HepG2 (cell line): ENCODE measurements around the gene TTC6. TPM values are rescaled to one million over a fixed set of nuclear protein-coding genes. Genes with fewer than 3 reads are reported as not detected.

Source experiments
- ELF1 ChIP-seq: sonication (generic); formaldehyde crosslinking; IDR thresholded peaks from 2 replicates; pipeline ENCODE4 v1.4.0; 2020; ENCODE audit warnings: missing genetic modification reagents
- IKZF1 ChIP-seq: fragments of 450-650 bp; IDR thresholded peaks from 2 replicates; pipeline ENCODE4 v1.7.1; 2016
- KLF12 ChIP-seq: sonication (generic); formaldehyde crosslinking; IDR thresholded peaks from 2 replicates; pipeline ENCODE4 v1.4.0; 2020; ENCODE audit warnings: missing genetic modification reagents, borderline replicate concordance
- PHF8 ChIP-seq: sonication (generic); formaldehyde crosslinking; IDR thresholded peaks from 2 replicates; pipeline ENCODE4 v1.5.0; 2020; ENCODE audit warnings: missing genetic modification reagents
- ZNF709 ChIP-seq: sonication (generic); formaldehyde crosslinking; IDR thresholded peaks from 2 replicates; pipeline ENCODE4 v1.5.0; 2020; ENCODE audit warnings: mild to moderate bottlenecking, missing genetic modification reagents
- ZNF790 ChIP-seq: sonication (generic); formaldehyde crosslinking; IDR thresholded peaks from 2 replicates; pipeline ENCODE4 v1.8.0; 2022; ENCODE audit warnings: missing genetic modification reagents, mild to moderate bottlenecking, borderline replicate concordance
- polyA plus RNA-seq, 8 experiments: library from polyadenylated mRNA; depleted of rRNA in 3 of 8; stranded (reverse) in 7 of 8; unstranded in 1 of 8; fragments of >200 nt; fragmentation: Illumina TruSeq in 4 of 8; extraction: Trizol in 4 of 8; gene quantifications; 2 replicates each; pipeline versions ENCODE4 v1.2.1 to v1.2.3, GENCODE V29; 2011 to 2016; ENCODE audit warnings: low read depth in 4 of 8, missing spikeins in 1 of 8, mixed read lengths in 1 of 8; ENCODE audit not compliant: insufficient read depth in 1 of 8
- total RNA-seq, 5 experiments: library from RNA; depleted of rRNA; stranded (reverse); fragments of >200 nt; fragmentation: Illumina TruSeq; extraction: Trizol; gene quantifications; 2 replicates each; pipeline ENCODE4 v1.2.3, GENCODE V29; 2016; ENCODE audit warnings: low read depth in 1 of 5
- TF ChIP-seq, protein P1 (sequence below): sonication (generic); formaldehyde crosslinking; IDR thresholded peaks from 2 replicates; pipeline ENCODE4 v1.4.0; 2020; ENCODE audit warnings: missing genetic modification reagents, mild to moderate bottlenecking, borderline replicate concordance
- TF ChIP-seq, protein P2 (sequence below), 2 experiments: sonication (generic) in 1 of 2; formaldehyde crosslinking in 1 of 2; IDR thresholded peaks; 2 replicates each; pipeline versions ENCODE4 v1.6.1 to v1.9.0; 2014 to 2022; ENCODE audit warnings: antibody characterized with exemption in 1 of 2, borderline replicate concordance in 1 of 2, inconsistent platforms in 1 of 2, low read depth in 1 of 2, missing genetic modification reagents in 1 of 2
- TF ChIP-seq, protein P3 (sequence below): sonication (generic); formaldehyde crosslinking; IDR thresholded peaks from 2 replicates; pipeline ENCODE4 v1.9.0; 2021; ENCODE audit warnings: missing genetic modification reagents, borderline replicate concordance
- TF ChIP-seq, protein P4 (sequence below), 2 experiments: sonication (generic) in 1 of 2; formaldehyde crosslinking in 1 of 2; IDR thresholded peaks; 2 replicates each; pipeline versions ENCODE4 v1.4.0 to v1.6.1; 2018 to 2020; ENCODE audit warnings: missing genetic modification reagents in 2 of 2, borderline replicate concordance in 1 of 2, low read depth in 1 of 2, mild to moderate bottlenecking in 1 of 2, missing biosample characterization in 1 of 2
- TF ChIP-seq, protein P5 (sequence below): IDR thresholded peaks from 2 replicates; pipeline ENCODE4 v1.6.1; 2016; ENCODE audit warnings: missing compliant biosample characterization, missing genetic modification reagents, borderline replicate concordance

TTC6 gene
- total and polyA plus RNA-seq, 2 of the 13 experiments (the other 11 are each of a cell fraction or from before 2014, with no cell fraction given) = 9.3 to 27.4 TPM

DNA sequence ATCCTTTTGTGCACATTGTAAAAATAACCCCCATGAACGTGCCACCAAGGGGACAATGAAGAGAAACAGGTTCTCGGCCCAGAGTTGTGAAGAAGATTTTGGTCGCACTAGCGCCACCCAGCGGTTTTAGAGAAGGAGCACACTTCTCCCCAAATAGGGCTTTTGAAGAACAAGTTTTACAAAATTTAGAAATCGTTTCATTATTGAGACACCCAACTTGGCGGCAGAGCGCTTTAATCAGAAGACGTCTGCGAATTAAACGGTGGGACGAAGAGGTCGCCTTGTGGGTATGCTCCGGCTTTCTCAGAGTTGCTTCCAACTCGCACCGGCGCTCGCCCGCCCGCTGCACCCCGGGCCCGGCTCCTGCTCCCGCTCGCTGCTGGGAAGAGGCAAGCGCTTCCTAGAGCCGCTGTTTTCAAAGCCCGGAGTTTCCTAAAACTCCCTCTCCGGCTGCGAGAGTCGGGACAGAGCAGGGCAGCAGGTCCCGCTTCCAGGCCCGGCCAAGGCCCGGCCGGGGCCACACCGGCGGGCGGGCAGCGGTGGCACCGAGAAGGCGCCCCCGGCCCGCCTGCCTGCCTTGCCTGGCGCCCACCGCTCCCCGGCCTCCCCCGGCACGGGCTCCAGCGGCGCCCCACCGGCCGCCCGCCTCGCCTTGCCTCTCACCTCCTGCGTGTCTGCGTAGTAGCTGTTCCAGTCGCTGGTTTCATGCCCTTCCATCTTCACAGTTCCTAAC lies 1.0 kb upstream of the TTC6 start (continued):
- TF ChIP-seq, protein P1, sequence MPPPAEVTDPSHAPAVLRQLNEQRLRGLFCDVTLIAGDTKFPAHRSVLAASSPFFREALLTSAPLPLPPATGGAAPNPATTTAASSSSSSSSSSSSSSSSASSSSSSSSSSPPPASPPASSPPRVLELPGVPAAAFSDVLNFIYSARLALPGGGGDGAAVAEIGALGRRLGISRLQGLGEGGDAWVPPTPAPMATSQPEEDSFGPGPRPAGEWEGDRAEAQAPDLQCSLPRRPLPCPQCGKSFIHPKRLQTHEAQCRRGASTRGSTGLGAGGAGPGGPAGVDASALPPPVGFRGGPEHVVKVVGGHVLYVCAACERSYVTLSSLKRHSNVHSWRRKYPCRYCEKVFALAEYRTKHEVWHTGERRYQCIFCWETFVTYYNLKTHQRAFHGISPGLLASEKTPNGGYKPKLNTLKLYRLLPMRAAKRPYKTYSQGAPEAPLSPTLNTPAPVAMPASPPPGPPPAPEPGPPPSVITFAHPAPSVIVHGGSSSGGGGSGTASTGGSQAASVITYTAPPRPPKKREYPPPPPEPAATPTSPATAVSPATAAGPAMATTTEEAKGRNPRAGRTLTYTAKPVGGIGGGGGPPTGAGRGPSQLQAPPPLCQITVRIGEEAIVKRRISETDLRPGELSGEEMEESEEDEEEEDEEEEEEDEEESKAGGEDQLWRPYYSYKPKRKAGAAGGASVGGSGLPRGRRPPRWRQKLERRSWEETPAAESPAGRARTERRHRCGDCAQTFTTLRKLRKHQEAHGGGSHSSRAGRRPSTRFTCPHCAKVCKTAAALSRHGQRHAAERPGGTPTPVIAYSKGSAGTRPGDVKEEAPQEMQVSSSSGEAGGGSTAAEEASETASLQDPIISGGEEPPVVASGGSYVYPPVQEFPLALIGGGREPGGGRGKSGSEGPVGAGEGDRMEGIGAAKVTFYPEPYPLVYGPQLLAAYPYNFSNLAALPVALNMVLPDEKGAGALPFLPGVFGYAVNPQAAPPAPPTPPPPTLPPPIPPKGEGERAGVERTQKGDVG (CRISPR knock-in tag) = no peak
- TF ChIP-seq ZNF790 (peak; percentile 91; the same call in 1 of the 2 replicates), ELF1 (peak; percentile 37; the same call in 1 of the 2 replicates), PHF8 (peak; percentile 82), KLF12 (CRISPR knock-in tag) (peak; percentile 81), IKZF1 (no peak), ZNF709 (CRISPR knock-in tag) (peak; percentile 83; the same call in 1 of the 2 replicates)
- TF ChIP-seq, protein P2, sequence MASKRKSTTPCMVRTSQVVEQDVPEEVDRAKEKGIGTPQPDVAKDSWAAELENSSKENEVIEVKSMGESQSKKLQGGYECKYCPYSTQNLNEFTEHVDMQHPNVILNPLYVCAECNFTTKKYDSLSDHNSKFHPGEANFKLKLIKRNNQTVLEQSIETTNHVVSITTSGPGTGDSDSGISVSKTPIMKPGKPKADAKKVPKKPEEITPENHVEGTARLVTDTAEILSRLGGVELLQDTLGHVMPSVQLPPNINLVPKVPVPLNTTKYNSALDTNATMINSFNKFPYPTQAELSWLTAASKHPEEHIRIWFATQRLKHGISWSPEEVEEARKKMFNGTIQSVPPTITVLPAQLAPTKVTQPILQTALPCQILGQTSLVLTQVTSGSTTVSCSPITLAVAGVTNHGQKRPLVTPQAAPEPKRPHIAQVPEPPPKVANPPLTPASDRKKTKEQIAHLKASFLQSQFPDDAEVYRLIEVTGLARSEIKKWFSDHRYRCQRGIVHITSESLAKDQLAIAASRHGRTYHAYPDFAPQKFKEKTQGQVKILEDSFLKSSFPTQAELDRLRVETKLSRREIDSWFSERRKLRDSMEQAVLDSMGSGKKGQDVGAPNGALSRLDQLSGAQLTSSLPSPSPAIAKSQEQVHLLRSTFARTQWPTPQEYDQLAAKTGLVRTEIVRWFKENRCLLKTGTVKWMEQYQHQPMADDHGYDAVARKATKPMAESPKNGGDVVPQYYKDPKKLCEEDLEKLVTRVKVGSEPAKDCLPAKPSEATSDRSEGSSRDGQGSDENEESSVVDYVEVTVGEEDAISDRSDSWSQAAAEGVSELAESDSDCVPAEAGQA (IDR thresholded peaks at IDR 0.05; ENCODE audit: low read depth) = peak; percentile 63; the same call in 1 of the 2 replicates
- TF ChIP-seq, protein P2 (CRISPR knock-in tag; IDR thresholded peaks at IDR 0.05; ENCODE audit: borderline replicate concordance) = no peak; the same call in 1 of the 2 replicates
- TF ChIP-seq, protein P3, sequence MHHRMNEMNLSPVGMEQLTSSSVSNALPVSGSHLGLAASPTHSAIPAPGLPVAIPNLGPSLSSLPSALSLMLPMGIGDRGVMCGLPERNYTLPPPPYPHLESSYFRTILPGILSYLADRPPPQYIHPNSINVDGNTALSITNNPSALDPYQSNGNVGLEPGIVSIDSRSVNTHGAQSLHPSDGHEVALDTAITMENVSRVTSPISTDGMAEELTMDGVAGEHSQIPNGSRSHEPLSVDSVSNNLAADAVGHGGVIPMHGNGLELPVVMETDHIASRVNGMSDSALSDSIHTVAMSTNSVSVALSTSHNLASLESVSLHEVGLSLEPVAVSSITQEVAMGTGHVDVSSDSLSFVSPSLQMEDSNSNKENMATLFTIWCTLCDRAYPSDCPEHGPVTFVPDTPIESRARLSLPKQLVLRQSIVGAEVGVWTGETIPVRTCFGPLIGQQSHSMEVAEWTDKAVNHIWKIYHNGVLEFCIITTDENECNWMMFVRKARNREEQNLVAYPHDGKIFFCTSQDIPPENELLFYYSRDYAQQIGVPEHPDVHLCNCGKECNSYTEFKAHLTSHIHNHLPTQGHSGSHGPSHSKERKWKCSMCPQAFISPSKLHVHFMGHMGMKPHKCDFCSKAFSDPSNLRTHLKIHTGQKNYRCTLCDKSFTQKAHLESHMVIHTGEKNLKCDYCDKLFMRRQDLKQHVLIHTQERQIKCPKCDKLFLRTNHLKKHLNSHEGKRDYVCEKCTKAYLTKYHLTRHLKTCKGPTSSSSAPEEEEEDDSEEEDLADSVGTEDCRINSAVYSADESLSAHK = no peak
- TF ChIP-seq, protein P4, sequence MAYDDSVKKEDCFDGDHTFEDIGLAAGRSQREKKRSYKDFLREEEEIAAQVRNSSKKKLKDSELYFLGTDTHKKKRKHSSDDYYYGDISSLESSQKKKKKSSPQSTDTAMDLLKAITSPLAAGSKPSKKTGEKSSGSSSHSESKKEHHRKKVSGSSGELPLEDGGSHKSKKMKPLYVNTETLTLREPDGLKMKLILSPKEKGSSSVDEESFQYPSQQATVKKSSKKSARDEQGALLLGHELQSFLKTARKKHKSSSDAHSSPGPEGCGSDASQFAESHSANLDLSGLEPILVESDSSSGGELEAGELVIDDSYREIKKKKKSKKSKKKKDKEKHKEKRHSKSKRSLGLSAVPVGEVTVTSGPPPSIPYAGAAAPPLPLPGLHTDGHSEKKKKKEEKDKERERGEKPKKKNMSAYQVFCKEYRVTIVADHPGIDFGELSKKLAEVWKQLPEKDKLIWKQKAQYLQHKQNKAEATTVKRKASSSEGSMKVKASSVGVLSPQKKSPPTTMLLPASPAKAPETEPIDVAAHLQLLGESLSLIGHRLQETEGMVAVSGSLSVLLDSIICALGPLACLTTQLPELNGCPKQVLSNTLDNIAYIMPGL (CRISPR knock-in tag; IDR thresholded peaks at IDR 0.05; ENCODE audit: borderline replicate concordance in 1 of 2, low read depth in 1 of 2) = peak; percentile 99 to 100
- TF ChIP-seq, protein P5, sequence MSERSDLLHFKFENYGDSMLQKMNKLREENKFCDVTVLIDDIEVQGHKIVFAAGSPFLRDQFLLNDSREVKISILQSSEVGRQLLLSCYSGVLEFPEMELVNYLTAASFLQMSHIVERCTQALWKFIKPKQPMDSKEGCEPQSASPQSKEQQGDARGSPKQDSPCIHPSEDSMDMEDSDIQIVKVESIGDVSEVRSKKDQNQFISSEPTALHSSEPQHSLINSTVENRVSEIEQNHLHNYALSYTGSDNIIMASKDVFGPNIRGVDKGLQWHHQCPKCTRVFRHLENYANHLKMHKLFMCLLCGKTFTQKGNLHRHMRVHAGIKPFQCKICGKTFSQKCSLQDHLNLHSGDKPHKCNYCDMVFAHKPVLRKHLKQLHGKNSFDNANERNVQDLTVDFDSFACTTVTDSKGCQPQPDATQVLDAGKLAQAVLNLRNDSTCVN (CRISPR knock-in tag) = 0 out of 2 replicates have a peak, but pooled peaks have one; percentile 6
